Glutamatergic neuron (in vitro differentiated cells): ENCODE results near the gene HTRA3. TPM values are rescaled to one million over a fixed set of nuclear protein-coding genes. Genes with fewer than 3 reads are reported as not detected.

Experiments used
- DNase-seq: peaks from one replicate; pipeline ENCODE4 v3.0.0; 2022
- H3K27ac Mint-ChIP-seq: one replicate; pipeline ENCODE4 v1.8.0; 2020; ENCODE audit warnings: mild to moderate bottlenecking, mixed read lengths, inconsistent platforms; ENCODE audit not compliant: unreplicated experiment
- H3K27me3 Mint-ChIP-seq: one replicate; pipeline ENCODE4 v1.8.0; 2020; ENCODE audit warnings: mild to moderate bottlenecking, moderate library complexity, mixed read lengths, inconsistent platforms; ENCODE audit not compliant: unreplicated experiment
- H3K36me3 Mint-ChIP-seq: one replicate; pipeline ENCODE4 v1.8.0; 2020; ENCODE audit warnings: mild to moderate bottlenecking, mixed read lengths, inconsistent platforms; ENCODE audit not compliant: unreplicated experiment
- H3K4me1 Mint-ChIP-seq: one replicate; pipeline ENCODE4 v1.8.0; 2020; ENCODE audit warnings: mild to moderate bottlenecking, low read depth, mixed read lengths, inconsistent platforms; ENCODE audit not compliant: unreplicated experiment
- H3K4me3 Mint-ChIP-seq: one replicate; pipeline ENCODE4 v1.8.0; 2020; ENCODE audit warnings: mild to moderate bottlenecking, mixed read lengths, inconsistent platforms; ENCODE audit not compliant: unreplicated experiment
- H3K9me3 Mint-ChIP-seq: one replicate; pipeline ENCODE4 v1.8.0; 2020; ENCODE audit warnings: mild to moderate bottlenecking, moderate library complexity, mixed read lengths, inconsistent platforms; ENCODE audit not compliant: unreplicated experiment
- CTCF ChIP-seq: fragments of 200-600 bp; sonication (generic); IDR thresholded peaks from one replicate; pipeline ENCODE4 v1.5.0; 2021; ENCODE audit not compliant: partially characterized antibody, unreplicated experiment
- total RNA-seq: library from RNA; stranded (reverse); fragmentation: NEBNext Ultra II Directional; extraction: Animal tissue kit (Norgen Biotek cat#: 25700); gene quantifications from one replicate; pipeline ENCODE4 v1.2.1, GENCODE V29; 2021; ENCODE audit not compliant: unreplicated experiment

HTRA3 gene
- total RNA-seq, 1 donor from 2014 or later, result 0.64 TPM

GRCh38 chr4:8332038-8332857, 62.7 kb downstream of the HTRA3 start:
- peaks cover 2% of the 10 kb centered on the region for H3K27me3 Mint-ChIP-seq
- H3K4me1 Mint-ChIP-seq, result no peaks in the 10 kb centered on the region
- peaks cover 20% of the 10 kb centered on the region for H3K36me3 Mint-ChIP-seq
- H3K9me3 Mint-ChIP-seq, result peaks cover 8% of the 10 kb centered on the region
- no peak overlapping the region for H3K27ac Mint-ChIP-seq
- H3K4me3 Mint-ChIP-seq, result no peak overlapping the region
- TF ChIP-seq CTCF, result no peak
- DNase-seq, result no peak

GRCh38 chr4:8332891-8333331, 63.4 kb downstream of the HTRA3 start:
- no peaks in the 10 kb centered on the region for H3K4me1 Mint-ChIP-seq
- peaks cover 8% of the 10 kb centered on the region for H3K9me3 Mint-ChIP-seq
- H3K27ac Mint-ChIP-seq, result no peak overlapping the region
- TF ChIP-seq CTCF, result no peak
- DNase-seq, result no peak
- H3K4me3 Mint-ChIP-seq, result no peak overlapping the region
- peaks cover 20% of the 10 kb centered on the region for H3K36me3 Mint-ChIP-seq
- peaks cover 2% of the 10 kb centered on the region for H3K27me3 Mint-ChIP-seq

GRCh38 chr4:8333726-8334460, 64.3 kb downstream of the HTRA3 start:
- H3K36me3 Mint-ChIP-seq, result peaks cover 20% of the 10 kb centered on the region
- H3K27me3 Mint-ChIP-seq, result no peaks in the 10 kb centered on the region
- no peak for TF ChIP-seq CTCF
- no peak for DNase-seq
- H3K27ac Mint-ChIP-seq, result no peak overlapping the region
- peaks cover 8% of the 10 kb centered on the region for H3K9me3 Mint-ChIP-seq
- H3K4me3 Mint-ChIP-seq, result no peak overlapping the region
- H3K4me1 Mint-ChIP-seq, result no peaks in the 10 kb centered on the region

GRCh38 chr4:8334786-8335460, 65.4 kb downstream of the HTRA3 start:
- no peak for TF ChIP-seq CTCF
- no peak overlapping the region for H3K4me3 Mint-ChIP-seq
- no peaks in the 10 kb centered on the region for H3K4me1 Mint-ChIP-seq
- no peak overlapping the region for H3K27ac Mint-ChIP-seq
- peaks cover 8% of the 10 kb centered on the region for H3K9me3 Mint-ChIP-seq
- no peaks in the 10 kb centered on the region for H3K27me3 Mint-ChIP-seq
- peaks cover 20% of the 10 kb centered on the region for H3K36me3 Mint-ChIP-seq
- no peak for DNase-seq
